K562 (cell line): Measurements from ENCODE around the gene LAX1.

Experiments
- CREB1 ChIP-seq, 2 experiments: sonication (generic) in 1 of 2; formaldehyde crosslinking in 1 of 2; IDR thresholded peaks; 2 replicates each; pipeline versions ENCODE4 v1.6.1 to v1.8.0; 2012 to 2022; ENCODE audit warnings: inconsistent platforms in 1 of 2, mild to moderate bottlenecking in 1 of 2, missing genetic modification reagents in 1 of 2, moderate library complexity in 1 of 2
- FIP1L1 ChIP-seq: fragments of 200-400 bp; formaldehyde crosslinking; IDR thresholded peaks from 2 replicates; pipeline ENCODE4 v1.6.1; 2018; ENCODE audit warnings: mild to moderate bottlenecking, low read depth, low read length; ENCODE audit not compliant: poor library complexity, severe bottlenecking
- HMG20A ChIP-seq: fragments of 450-650 bp; formaldehyde crosslinking; conservative IDR thresholded peaks from 2 replicates; pipeline ENCODE4 v1.4.0; 2020; ENCODE audit warnings: mild to moderate bottlenecking, mixed read lengths
- RAD21 ChIP-seq, 2 experiments: fragments of 250-450 bp in 1 of 2; fragments of 450-650 bp in 1 of 2; sonication (Bioruptor Pico) in 1 of 2; formaldehyde crosslinking in 1 of 2; IDR thresholded peaks in 1 of 2; conservative IDR thresholded peaks in 1 of 2; 2 replicates each; pipeline versions ENCODE4 v1.4.0 to v1.8.0; 2020 to 2022; ENCODE audit warnings: mild to moderate bottlenecking in 2 of 2, moderate library complexity in 1 of 2
- ZNF124 ChIP-seq: sonication (generic); formaldehyde crosslinking; IDR thresholded peaks from 2 replicates; pipeline ENCODE4 v1.8.1; 2022; ENCODE audit warnings: missing genetic modification reagents
- TF ChIP-seq, protein P1 (sequence below): fragments of 200-800 bp; sonication (Bioruptor generic); IDR thresholded peaks from 2 replicates; pipeline ENCODE4 v1.6.1; 2016; ENCODE audit warnings: missing genetic modification characterization, missing compliant biosample characterization

- no peak for TF ChIP-seq HMG20A (CRISPR knock-in tag)
- no peak for TF ChIP-seq RAD21 (CRISPR knock-in tag; conservative IDR thresholded peaks at IDR 0.05 in 1 of 2, IDR thresholded peaks at IDR 0.05 in 1 of 2)
- TF ChIP-seq, protein P1, sequence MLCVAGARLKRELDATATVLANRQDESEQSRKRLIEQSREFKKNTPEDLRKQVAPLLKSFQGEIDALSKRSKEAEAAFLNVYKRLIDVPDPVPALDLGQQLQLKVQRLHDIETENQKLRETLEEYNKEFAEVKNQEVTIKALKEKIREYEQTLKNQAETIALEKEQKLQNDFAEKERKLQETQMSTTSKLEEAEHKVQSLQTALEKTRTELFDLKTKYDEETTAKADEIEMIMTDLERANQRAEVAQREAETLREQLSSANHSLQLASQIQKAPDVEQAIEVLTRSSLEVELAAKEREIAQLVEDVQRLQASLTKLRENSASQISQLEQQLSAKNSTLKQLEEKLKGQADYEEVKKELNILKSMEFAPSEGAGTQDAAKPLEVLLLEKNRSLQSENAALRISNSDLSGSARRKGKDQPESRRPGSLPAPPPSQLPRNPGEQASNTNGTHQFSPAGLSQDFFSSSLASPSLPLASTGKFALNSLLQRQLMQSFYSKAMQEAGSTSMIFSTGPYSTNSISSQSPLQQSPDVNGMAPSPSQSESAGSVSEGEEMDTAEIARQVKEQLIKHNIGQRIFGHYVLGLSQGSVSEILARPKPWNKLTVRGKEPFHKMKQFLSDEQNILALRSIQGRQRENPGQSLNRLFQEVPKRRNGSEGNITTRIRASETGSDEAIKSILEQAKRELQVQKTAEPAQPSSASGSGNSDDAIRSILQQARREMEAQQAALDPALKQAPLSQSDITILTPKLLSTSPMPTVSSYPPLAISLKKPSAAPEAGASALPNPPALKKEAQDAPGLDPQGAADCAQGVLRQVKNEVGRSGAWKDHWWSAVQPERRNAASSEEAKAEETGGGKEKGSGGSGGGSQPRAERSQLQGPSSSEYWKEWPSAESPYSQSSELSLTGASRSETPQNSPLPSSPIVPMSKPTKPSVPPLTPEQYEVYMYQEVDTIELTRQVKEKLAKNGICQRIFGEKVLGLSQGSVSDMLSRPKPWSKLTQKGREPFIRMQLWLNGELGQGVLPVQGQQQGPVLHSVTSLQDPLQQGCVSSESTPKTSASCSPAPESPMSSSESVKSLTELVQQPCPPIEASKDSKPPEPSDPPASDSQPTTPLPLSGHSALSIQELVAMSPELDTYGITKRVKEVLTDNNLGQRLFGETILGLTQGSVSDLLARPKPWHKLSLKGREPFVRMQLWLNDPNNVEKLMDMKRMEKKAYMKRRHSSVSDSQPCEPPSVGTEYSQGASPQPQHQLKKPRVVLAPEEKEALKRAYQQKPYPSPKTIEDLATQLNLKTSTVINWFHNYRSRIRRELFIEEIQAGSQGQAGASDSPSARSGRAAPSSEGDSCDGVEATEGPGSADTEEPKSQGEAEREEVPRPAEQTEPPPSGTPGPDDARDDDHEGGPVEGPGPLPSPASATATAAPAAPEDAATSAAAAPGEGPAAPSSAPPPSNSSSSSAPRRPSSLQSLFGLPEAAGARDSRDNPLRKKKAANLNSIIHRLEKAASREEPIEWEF (CRISPR knock-in tag): no peak
- no peak for TF ChIP-seq FIP1L1
- no peak for TF ChIP-seq CREB1 (IDR thresholded peaks at IDR 0.05)
- TF ChIP-seq CREB1 (CRISPR knock-in tag; IDR thresholded peaks at IDR 0.05): no peak
- no peak for TF ChIP-seq ZNF124
Measured at GRCh38 chr1:203744075-203744972, 20.7 kb upstream of the LAX1 start.
